Coronary artery (tissue), 2 donors: ENCODE data around the gene CAPN10.
A peak's percentile ranks its signal among the peaks of the same experiment; 100 is the strongest.

ENCODE experiments used
- DNase-seq: peaks from one replicate; pipeline ENCODE4 v3.0.0-alpha.2; 2017; ENCODE audit warnings: low spot score
- H3K27ac ChIP-seq, 2 donors: fragments of 200-600 bp; sonication (generic); one replicate each; pipeline ENCODE4 v1.5.1; 2016 to 2019
- H3K4me3 ChIP-seq: fragments of 200-600 bp; sonication (generic); 2 replicates; pipeline ENCODE4 v1.5.1; 2016; ENCODE audit warnings: mild to moderate bottlenecking, moderate library complexity
- CTCF ChIP-seq: fragments of 200-600 bp; sonication (generic); IDR thresholded peaks from one replicate; pipeline ENCODE4 v1.5.1; 2019; ENCODE audit warnings: antibody characterized with exemption

Gene CAPN10

GRCh38 chr2:240601831-240602160 lies 15.3 kb downstream of the CAPN10 start:
- H3K27ac ChIP-seq: no peak overlapping the region
- no peak for TF ChIP-seq CTCF
- H3K4me3 ChIP-seq: no peak overlapping the region
- DNase-seq: no peak

- no peak for DNase-seq
- no peak overlapping the region for H3K4me3 ChIP-seq
- no peak for TF ChIP-seq CTCF
- no peak overlapping the region for H3K27ac ChIP-seq
These were observed 15.9 kb downstream of the CAPN10 start for GRCh38 chr2:240602266-240603050.

- TF ChIP-seq CTCF: no peak
- no peak overlapping the region for H3K27ac ChIP-seq
- DNase-seq: no peak
- H3K4me3 ChIP-seq: no peak overlapping the region
These were observed 16.7 kb downstream of the CAPN10 start for GRCh38 chr2:240603081-240603835.

- H3K4me3 ChIP-seq: no peak overlapping the region
- no peak overlapping the region for H3K27ac ChIP-seq
- no peak for TF ChIP-seq CTCF
- DNase-seq: no peak
These were observed 17.3 kb downstream of the CAPN10 start for GRCh38 chr2:240603846-240604245.

GRCh38 chr2:240604291-240604938 lies 17.9 kb downstream of the CAPN10 start:
- no peak for DNase-seq
- no peak overlapping the region for H3K4me3 ChIP-seq
- no peak overlapping the region for H3K27ac ChIP-seq
- TF ChIP-seq CTCF: peak; percentile 17

- no peak overlapping the region for H3K27ac ChIP-seq
- no peak for TF ChIP-seq CTCF
- H3K4me3 ChIP-seq: no peak overlapping the region
- no peak for DNase-seq
These were observed 18.6 kb downstream of the CAPN10 start for GRCh38 chr2:240604939-240605716.
